ENCODE measurements around the gene PLET1.

- TF ChIP-seq CTCF (IDR thresholded peaks at IDR 0.05) (no peak), EZH2 (IDR thresholded peaks at IDR 0.05; ENCODE audit: borderline replicate concordance, insufficient read depth, low read depth, low read length, poor library complexity, severe bottlenecking) (no peak)
These were observed 31.5 kb upstream of the PLET1 start for GRCh38 chr11:112292188-112292587.

All from B cell (primary cell).